Breast epithelium (tissue), 4 donors: ENCODE results near the gene PYDC2. TPM values are rescaled to one million over a fixed set of nuclear protein-coding genes. Genes with fewer than 3 reads are reported as not detected.

Source experiments
- DNase-seq, 2 donors: peaks; one replicate each; pipeline ENCODE4 v3.0.0-alpha.2; 2019; ENCODE audit warnings: low spot score in 2 of 2
- H3K27ac ChIP-seq, 2 donors: fragments of 200-600 bp; sonication (generic) in 1 of 2; one replicate each; pipeline ENCODE4 v1.5.1; 2016 to 2019; ENCODE audit warnings: mild to moderate bottlenecking in 1 of 2
- H3K27me3 ChIP-seq, 2 donors: fragments of 200-600 bp; sonication (generic) in 1 of 2; one replicate each; pipeline versions ENCODE4 v1.5.1 to v1.6.0; 2017 to 2019; ENCODE audit warnings: control low read depth in 1 of 2, mild to moderate bottlenecking in 1 of 2
- H3K36me3 ChIP-seq: fragments of 200-600 bp; one replicate; pipeline ENCODE4 v1.5.1; 2019
- H3K4me1 ChIP-seq, 2 donors: fragments of 200-600 bp; sonication (generic); one replicate each; pipeline ENCODE4 v1.5.1; 2016 to 2019; ENCODE audit warnings: control low read depth in 1 of 2
- H3K4me3 ChIP-seq, 3 donors: fragments of 200-600 bp; sonication (generic); 1 replicate in 2 of 3; 2 replicates in 1 of 3; pipeline ENCODE4 v1.5.1; 2016 to 2019; ENCODE audit warnings: mild to moderate bottlenecking in 3 of 3, moderate library complexity in 2 of 3
- H3K9me3 ChIP-seq, 2 donors: fragments of 200-600 bp; sonication (generic) in 1 of 2; one replicate each; pipeline ENCODE4 v1.5.1; 2016 to 2019; ENCODE audit warnings: control low read depth in 1 of 2
- POLR2A ChIP-seq: fragments of 450-650 bp; IDR thresholded peaks from one replicate; pipeline ENCODE4 v1.6.1; 2016; ENCODE audit warnings: antibody characterized with exemption, mild to moderate bottlenecking, moderate library complexity
- POLR2AphosphoS5 ChIP-seq, 3 donors: sonication (generic); formaldehyde crosslinking; IDR thresholded peaks; one replicate each; pipeline ENCODE4 v1.6.1; 2017; ENCODE audit warnings: antibody characterized with exemption in 3 of 3
- intact Hi-C: fragments of 100-400 bp; cut with DNase I; formaldehyde crosslinking; loops from one replicate; pipeline ENCODE4 v1.15.1; 2023; ENCODE audit warnings: low total_unique reads
- total RNA-seq, 3 donors: library from RNA; depleted of rRNA; stranded (reverse); fragments of >200 nt; gene quantifications; one replicate each; pipeline ENCODE4 v1.1.0, GENCODE V29; 2016
- TF ChIP-seq, protein P1 (sequence below), 3 donors: fragments of 450-650 bp; IDR thresholded peaks; one replicate each; pipeline ENCODE4 v1.5.1; 2016 to 2017; ENCODE audit warnings: antibody characterized with exemption in 3 of 3, mild to moderate bottlenecking in 3 of 3, moderate library complexity in 3 of 3

The PYDC2 gene
- total RNA-seq, 3 donors from 2014 or later, result not detected

DNA sequence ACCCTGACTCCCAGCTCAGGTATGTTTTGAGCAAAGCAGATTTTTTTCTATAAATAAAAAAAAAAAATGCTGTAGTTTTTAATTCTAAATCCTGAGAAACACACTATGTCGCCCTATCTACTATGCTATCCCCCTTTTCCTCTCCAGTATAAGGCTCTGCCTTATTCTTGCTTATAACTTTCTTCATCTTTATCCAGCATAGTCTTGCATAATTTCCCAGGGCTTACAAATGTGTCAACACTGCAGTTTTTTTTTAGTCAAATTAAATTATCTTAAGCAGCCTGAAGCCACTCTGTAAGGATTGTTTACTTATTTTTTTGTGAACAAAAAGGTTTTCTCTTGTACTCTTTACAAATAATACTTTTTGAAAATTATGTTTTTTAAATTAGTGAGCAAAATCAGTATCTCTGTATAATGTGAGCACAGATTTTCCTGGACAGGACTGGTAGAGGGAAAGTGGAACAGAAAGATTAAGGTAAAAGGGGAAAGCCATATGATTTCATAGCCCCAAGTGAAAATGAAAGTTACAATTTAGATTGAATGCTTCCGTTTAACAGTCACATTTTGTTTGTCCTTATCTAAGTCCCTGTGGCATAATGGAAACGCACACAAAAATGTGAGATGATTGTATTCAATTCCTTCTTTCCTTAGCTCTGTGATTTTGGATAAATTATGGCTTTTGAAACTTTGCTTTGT, 5.6 kb upstream of the PYDC2 start:
- intact Hi-C loops, result loop anchor here (5.0 kb wide), 1 partner anchor 577 kb away; no protein-coding TSS in a partner anchor
- TF ChIP-seq POLR2AphosphoS5 (IDR thresholded peaks at IDR 0.05) (no peak), POLR2A (no peak)
- TF ChIP-seq, protein P1, sequence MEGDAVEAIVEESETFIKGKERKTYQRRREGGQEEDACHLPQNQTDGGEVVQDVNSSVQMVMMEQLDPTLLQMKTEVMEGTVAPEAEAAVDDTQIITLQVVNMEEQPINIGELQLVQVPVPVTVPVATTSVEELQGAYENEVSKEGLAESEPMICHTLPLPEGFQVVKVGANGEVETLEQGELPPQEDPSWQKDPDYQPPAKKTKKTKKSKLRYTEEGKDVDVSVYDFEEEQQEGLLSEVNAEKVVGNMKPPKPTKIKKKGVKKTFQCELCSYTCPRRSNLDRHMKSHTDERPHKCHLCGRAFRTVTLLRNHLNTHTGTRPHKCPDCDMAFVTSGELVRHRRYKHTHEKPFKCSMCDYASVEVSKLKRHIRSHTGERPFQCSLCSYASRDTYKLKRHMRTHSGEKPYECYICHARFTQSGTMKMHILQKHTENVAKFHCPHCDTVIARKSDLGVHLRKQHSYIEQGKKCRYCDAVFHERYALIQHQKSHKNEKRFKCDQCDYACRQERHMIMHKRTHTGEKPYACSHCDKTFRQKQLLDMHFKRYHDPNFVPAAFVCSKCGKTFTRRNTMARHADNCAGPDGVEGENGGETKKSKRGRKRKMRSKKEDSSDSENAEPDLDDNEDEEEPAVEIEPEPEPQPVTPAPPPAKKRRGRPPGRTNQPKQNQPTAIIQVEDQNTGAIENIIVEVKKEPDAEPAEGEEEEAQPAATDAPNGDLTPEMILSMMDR (IDR thresholded peaks at IDR 0.05), result no peak

DNA sequence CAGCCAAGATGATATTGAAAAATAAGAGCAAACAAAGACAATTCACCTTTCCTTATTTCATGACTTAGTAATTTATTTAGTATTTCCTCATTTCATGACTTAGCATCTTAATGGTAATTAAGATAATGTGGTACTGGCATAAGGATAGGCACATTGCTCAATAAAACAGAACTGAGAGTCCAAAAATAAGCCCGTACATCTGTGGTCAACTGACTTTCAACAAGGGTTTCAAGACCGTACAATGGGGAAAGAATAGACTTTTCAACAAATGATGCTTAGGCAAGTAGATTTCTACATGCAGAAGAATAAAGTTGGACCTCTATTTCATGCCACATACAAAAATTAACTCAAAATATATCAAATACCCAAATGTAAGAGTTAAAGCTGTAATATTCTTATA, 603 bp upstream of the PYDC2 start:
- H3K4me1 ChIP-seq, result no peaks in the 10 kb centered on the region
- TF ChIP-seq, protein P1 (IDR thresholded peaks at IDR 0.05), result no peak
- no peak for TF ChIP-seq POLR2AphosphoS5 (IDR thresholded peaks at IDR 0.05)
- no peak for TF ChIP-seq POLR2A
- H3K36me3 ChIP-seq, result no peaks in the 10 kb centered on the region
- no peaks in the 10 kb centered on the region for H3K27me3 ChIP-seq
- no peaks in the 10 kb centered on the region for H3K9me3 ChIP-seq
- intact Hi-C loops, result no loop called here
- H3K27ac ChIP-seq, result no peak overlapping the region
- no peak overlapping the region for H3K4me3 ChIP-seq
- no peak for DNase-seq

More for the DNA sequence above, 5.6 kb upstream of the PYDC2 start:
- Histone ChIP-seq H3K4me3 (no peak overlapping the region), H3K36me3 (no peaks in the 10 kb centered on the region), H3K27ac (no peak overlapping the region), H3K27me3 (no peaks in the 10 kb centered on the region), H3K9me3 (peaks cover 0 to 5% of the 10 kb centered on the region in 2 donors), H3K4me1 (no peaks in the 10 kb centered on the region)
- DNase-seq, result no peak

DNA sequence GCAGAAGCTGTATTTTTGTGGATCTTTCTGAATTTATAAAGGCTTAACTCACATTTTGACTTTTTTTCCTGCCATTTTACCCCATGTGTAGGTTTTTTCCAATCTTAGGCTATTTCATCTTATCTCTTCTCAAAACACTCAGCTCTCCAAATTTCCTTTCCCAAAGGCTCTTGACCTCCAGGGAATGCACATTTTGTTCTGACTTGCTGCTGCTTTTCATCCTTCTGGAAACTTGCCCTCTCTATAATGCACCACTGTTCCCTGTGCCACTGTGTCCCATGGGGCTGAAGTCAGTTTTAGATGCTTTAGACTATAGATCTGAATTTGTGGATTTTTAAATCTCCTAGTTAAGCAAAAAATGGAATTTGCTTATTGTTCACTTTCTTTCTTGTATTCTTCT, 9.1 kb downstream of the PYDC2 start:
- no peaks in the 10 kb centered on the region for H3K9me3 ChIP-seq
- intact Hi-C loops, result no loop called here
- no peaks in the 10 kb centered on the region for H3K4me1 ChIP-seq
- H3K27ac ChIP-seq, result no peak overlapping the region
- no peaks in the 10 kb centered on the region for H3K36me3 ChIP-seq
- no peak overlapping the region for H3K4me3 ChIP-seq
- no peak for TF ChIP-seq POLR2AphosphoS5 (IDR thresholded peaks at IDR 0.05)
- no peak for TF ChIP-seq POLR2A
- TF ChIP-seq, protein P1 (IDR thresholded peaks at IDR 0.05), result no peak
- no peak for DNase-seq
- H3K27me3 ChIP-seq, result no peaks in the 10 kb centered on the region

DNA sequence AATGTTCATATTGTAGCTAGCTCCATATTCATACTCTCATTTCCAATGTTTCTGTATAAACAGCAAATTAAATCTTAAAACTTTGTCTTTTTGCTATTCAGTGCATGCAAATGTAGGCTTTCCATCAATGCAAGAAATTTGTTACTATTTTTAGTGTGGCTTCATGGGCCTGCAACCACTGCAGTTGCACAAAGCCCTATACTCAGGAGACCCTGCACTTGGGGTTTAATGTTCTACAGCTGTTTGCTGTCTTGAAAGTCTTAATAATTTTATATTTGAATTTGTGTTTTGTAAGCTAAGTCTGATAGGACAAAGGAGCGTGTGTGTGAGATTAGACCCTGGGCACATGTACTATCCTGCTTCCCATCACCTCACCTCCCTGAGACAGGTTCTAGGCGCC, 9.6 kb downstream of the PYDC2 start:
- Histone ChIP-seq H3K27ac (no peak overlapping the region), H3K4me1 (no peaks in the 10 kb centered on the region), H3K9me3 (no peaks in the 10 kb centered on the region), H3K4me3 (no peak overlapping the region), H3K36me3 (no peaks in the 10 kb centered on the region), H3K27me3 (no peaks in the 10 kb centered on the region)
- no peak for TF ChIP-seq POLR2AphosphoS5 (IDR thresholded peaks at IDR 0.05)
- TF ChIP-seq, protein P1 (IDR thresholded peaks at IDR 0.05), result no peak
- no peak for TF ChIP-seq POLR2A
- DNase-seq, result no peak
- intact Hi-C loops, result no loop called here

GRCh38 chr3:191473661-191474198, 12.8 kb downstream of the PYDC2 start:
- intact Hi-C loops, result no loop called here
- H3K4me1 ChIP-seq, result no peaks in the 10 kb centered on the region
- no peaks in the 10 kb centered on the region for H3K9me3 ChIP-seq
- H3K27me3 ChIP-seq, result no peaks in the 10 kb centered on the region
- H3K27ac ChIP-seq, result no peak overlapping the region
- no peak overlapping the region for H3K4me3 ChIP-seq
- TF ChIP-seq POLR2A (no peak), POLR2AphosphoS5 (IDR thresholded peaks at IDR 0.05) (no peak)
- TF ChIP-seq, protein P1 (IDR thresholded peaks at IDR 0.05), result no peak
- no peaks in the 10 kb centered on the region for H3K36me3 ChIP-seq
- DNase-seq, result no peak
